Fibroblast of skin of right quadriceps (primary cell): Measurements from ENCODE around the gene MT2A.

Source experiments
- DNase-seq: peaks from one replicate; pipeline ENCODE4 v3.0.0-alpha.2; 2013

Gene MT2A

DNA sequence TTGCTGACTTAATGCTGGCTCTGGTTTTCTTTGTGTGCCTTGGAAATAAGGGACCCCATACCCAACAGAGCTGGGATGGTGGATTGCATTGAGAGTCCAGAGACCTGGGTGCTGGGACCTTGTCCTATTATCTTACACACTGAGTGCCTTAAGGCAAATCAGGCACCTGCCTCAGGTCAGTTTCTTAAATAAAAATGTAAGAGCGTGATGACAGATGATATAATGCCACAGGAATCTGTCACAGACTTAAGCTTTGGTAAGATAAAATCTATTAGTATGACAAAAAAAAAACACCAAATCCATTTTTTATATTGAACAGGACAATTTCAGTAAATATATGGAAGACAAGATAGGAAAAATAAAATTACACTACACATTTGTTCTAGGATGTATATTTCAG is 31.7 kb downstream of the MT2A start:
- no peak for DNase-seq

DNA sequence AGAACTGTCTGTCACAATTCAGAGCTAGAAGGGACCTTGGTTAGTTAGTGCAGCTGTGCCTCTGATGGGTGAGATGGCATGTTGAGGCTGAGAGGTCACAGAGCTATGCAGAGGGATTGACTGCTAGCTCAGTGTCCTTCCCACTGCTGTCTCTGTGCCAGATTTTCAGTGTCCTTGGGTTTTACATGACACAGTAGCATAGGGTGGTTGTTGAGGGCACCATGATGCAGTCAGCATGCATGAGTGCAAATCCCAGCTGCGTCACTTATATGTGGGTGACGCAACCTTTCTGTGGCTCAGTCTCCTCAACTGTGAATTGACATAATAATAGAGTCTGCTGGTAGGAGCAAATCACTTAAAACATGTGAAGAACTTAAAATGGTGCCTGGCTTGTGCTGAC is 32.8 kb downstream of the MT2A start:
- no peak for DNase-seq

GRCh38 chr16:56643080-56643778 is 34.8 kb downstream of the MT2A start:
- DNase-seq, result peak; percentile 11

GRCh38 chr16:56643833-56644232 is 35.4 kb downstream of the MT2A start:
- DNase-seq, result no peak

- DNase-seq, result no peak
Observed at GRCh38 chr16:56645311-56645710, 36.9 kb downstream of the MT2A start.

DNA sequence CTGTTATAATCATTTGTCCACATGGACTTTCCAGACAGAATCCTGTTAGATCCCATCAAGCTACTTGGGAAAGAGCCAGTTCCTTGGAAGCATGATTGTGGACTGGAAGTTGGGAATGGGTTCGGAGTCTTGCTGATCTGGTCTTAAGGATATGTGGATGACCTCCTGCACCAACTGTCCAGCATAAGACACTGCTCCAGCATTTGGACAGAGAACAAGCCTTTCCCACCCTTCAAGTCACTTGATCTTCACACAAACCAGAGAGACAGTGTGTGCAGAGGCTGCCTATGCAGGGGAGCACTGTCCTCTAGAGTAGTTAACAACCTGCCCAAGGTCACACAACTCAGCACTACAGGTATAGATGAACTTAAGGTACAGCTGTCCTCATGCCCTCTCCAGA is 37.5 kb downstream of the MT2A start:
- no peak for DNase-seq

GRCh38 chr16:56647641-56648431 is 39.5 kb downstream of the MT2A start:
- DNase-seq, result no peak

- DNase-seq, result no peak
Observed at GRCh38 chr16:56649271-56649670, 40.9 kb downstream of the MT2A start.

DNA sequence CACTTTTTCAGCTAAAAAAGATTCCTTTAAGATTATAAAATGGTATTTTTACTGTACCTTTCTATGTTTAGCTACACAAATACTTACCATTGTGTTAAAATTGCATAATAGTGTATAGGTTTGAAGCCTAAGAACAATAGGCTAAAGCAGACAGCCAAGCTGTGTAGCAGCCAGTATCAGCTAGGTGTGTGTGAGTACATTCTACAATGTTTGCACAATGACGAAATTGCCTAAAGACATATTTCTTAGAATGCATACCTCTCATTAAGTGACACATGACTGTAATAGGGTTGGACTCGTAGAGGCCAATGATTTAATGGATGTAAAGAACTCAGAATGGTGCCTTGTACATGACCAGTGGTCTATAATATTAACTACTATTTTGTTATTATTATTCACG is 41.4 kb downstream of the MT2A start:
- no peak for DNase-seq

DNA sequence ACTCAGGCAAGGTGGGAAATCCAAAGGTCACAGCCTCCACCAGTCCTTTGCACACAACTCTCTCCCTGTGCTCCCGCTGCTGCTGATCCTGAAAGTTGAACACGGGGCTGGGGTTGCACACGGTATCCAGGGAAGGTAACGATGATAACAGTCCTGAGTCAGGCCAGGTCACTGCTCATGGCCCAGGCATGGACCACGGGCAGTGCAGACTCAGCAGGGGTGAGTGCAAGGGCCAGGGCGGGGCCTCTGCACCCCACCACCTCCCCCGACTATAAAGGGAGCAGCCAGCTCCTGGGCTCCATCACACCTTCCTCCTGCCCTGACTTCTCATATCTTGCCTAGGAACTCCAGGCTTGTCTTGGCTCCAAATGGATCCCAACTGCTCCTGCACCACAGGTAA is 43.2 kb downstream of the MT2A start, which contains the start of gene MT1B:
Gene MT1B (plus strand): TSS at position 301 of the 400 bp plus-strand sequence. CDS start 68 bp downstream, at position 369.
- no peak for DNase-seq

DNA sequence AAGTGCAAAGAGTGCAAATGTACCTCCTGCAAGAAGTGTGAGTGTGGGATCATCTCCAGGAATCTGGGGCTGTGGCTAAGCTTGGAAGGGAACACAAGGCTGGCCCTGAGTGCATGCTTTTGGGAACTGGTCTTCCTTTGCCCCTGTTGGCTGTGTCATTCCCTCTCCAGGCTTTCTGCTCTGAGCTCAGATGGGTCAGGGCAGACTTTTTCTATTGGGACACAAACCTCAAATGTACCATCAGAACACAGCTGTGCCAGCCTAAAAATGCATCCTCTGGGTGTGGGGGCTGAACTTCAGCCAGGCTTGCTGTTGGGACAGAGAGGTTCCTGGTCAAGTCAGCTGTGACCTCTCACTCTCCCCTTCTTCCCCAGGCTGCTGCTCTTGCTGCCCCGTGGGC is 44.2 kb downstream of the MT2A start:
- no peak for DNase-seq

DNA sequence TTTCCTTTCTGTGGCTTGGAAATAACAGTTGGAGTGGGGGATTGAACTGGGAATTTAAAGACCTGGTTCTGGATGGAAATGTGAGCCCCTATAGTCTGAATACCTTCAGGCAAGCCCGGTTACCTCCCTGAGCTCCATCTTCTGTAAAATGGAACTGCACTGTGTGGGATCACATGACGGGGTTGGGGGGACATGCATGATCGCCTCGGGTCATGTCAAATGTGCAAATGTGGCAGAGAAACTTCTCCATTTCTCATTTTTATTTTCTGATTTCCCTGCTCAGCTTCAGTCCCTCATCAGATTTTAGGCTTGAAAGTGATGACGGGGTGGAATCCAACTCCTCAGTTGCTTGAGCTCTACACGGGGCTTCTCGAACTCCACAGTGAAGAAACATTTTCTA is 44.8 kb downstream of the MT2A start:
- no peak for DNase-seq

DNA sequence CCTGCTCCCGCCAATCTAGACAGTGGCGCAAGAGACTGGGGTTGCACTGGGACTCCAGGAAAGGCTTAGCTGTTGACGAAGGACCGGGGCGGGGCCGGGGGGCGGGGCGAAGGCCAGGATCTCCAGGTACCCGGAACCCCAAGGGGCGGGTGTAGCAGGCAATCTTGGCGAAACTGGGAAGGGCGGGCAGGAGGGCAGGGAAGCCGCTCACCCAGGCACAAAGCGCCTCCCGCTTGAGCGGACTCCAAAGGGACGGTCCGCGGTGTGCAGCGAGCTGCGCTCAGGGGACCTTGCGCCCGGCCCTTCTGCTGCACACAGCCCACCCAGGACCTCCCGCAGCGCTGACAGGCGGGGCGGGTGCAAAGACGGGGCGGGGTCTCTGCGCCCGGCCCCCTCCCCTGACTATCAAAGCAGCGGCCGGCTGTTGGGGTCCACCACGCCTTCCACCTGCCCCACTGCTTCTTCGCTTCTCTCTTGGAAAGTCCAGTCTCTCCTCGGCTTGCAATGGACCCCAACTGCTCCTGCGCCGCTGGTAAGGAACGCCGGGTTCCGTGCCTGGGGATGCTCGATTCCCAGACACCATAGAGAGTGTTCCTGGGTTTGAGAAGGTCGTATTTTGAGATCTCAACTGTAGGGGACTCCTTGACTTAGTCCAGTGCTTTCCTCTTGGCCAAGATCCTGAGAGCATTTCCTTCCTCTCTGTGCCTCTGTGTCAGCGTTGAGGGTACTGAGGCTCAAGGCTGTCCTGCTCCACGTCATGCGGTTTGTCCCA is 49.4 kb downstream of the MT2A start, which contains the start of gene MT1F:
Gene MT1F (plus strand): TSS at position 405 of the 772 bp plus-strand sequence. CDS start 100 bp downstream, at position 505.
- DNase-seq, result peak; percentile 9

DNA sequence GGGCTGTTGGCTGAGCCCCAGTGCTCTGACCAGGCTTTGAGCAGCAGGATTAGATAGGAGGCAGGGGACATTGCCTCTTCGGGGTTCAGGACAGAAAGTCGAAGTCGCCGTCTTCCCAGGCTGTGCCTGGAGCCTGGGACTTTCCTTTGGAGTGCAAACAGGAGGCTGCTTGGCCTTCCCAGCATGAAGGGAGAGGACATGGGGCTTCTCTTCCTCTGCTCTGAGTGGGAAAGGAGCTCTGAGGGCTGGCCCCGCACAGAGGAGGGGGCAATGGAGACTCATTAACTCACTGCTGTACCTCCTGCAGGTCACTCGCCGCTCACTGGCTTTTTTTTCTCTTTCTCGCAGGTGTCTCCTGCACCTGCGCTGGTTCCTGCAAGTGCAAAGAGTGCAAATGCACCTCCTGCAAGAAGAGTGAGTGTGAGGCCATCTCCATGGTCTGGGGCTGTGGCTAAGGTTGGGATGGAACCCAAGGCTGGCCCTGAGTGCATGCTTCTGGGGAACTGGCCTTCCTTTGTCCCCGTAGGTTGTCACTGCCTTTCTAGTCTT is 50.0 kb downstream of the MT2A start:
- no peak for DNase-seq
